ENCODE measurements around the gene PIK3R1. TPM values are rescaled to one million over a fixed set of nuclear protein-coding genes. Genes with fewer than 3 reads are reported as not detected.

PIK3R1 gene
- total RNA-seq, 1 donor = 73.8 TPM

GRCh38 chr5:68182094-68182493 lies 33.5 kb upstream of the PIK3R1 start:
- TF ChIP-seq CTCF (IDR thresholded peaks at IDR 0.05; ENCODE audit: insufficient read depth, low read depth, low read length) = no peak
- H3K4me3 ChIP-seq (ENCODE audit: low read depth, low read length) = no peak overlapping the region
- no peak for DNase-seq (ENCODE audit: low read depth)

GRCh38 chr5:68182534-68182933 lies 33.0 kb upstream of the PIK3R1 start:
- no peak overlapping the region for H3K4me3 ChIP-seq (ENCODE audit: low read depth, low read length)
- no peak for DNase-seq (ENCODE audit: low read depth)
- TF ChIP-seq CTCF (IDR thresholded peaks at IDR 0.05; ENCODE audit: insufficient read depth, low read depth, low read length) = no peak

- DNase-seq (ENCODE audit: low read depth) = peak; percentile 46
- H3K4me3 ChIP-seq (ENCODE audit: low read depth, low read length) = peak overlapping the region; percentile 2
Measured at GRCh38 chr5:68187268-68188055, 28.1 kb upstream of the PIK3R1 start.

GRCh38 chr5:68189171-68189570 lies 26.4 kb upstream of the PIK3R1 start:
- H3K4me3 ChIP-seq (ENCODE audit: low read depth, low read length) = no peak overlapping the region
- TF ChIP-seq CTCF (IDR thresholded peaks at IDR 0.05; ENCODE audit: insufficient read depth, low read depth, low read length) = no peak

More at GRCh38 chr5:68187268-68188055, 28.1 kb upstream of the PIK3R1 start:
- no peak for TF ChIP-seq CTCF (IDR thresholded peaks at IDR 0.05; ENCODE audit: insufficient read depth, low read depth, low read length)

GRCh38 chr5:68189613-68190012 lies 25.9 kb upstream of the PIK3R1 start:
- TF ChIP-seq CTCF (IDR thresholded peaks at IDR 0.05; ENCODE audit: insufficient read depth, low read depth, low read length) = no peak
- no peak for DNase-seq (ENCODE audit: low read depth)
- no peak overlapping the region for H3K4me3 ChIP-seq (ENCODE audit: low read depth, low read length)

More at GRCh38 chr5:68189171-68189570, 26.4 kb upstream of the PIK3R1 start:
- no peak for DNase-seq (ENCODE audit: low read depth)

- no peak overlapping the region for H3K4me3 ChIP-seq (ENCODE audit: low read depth, low read length)
- DNase-seq (ENCODE audit: low read depth) = no peak
- no peak for TF ChIP-seq CTCF (IDR thresholded peaks at IDR 0.05; ENCODE audit: insufficient read depth, low read depth, low read length)
Measured at GRCh38 chr5:68190619-68191018, 24.9 kb upstream of the PIK3R1 start.
